Medulla oblongata (tissue), 1 donor: ENCODE results near the gene MEGF10.

Experiments used
- DNase-seq: peaks from one replicate; pipeline ENCODE4 v3.0.0-alpha.2; 2015; ENCODE audit errors: extremely low spot score

Gene MEGF10

GRCh38 chr5:127326431-127326830 is 35.8 kb downstream of the MEGF10 start:
- DNase-seq = no peak

GRCh38 chr5:127326976-127327755 is 36.6 kb downstream of the MEGF10 start:
- DNase-seq = no peak

GRCh38 chr5:127330116-127330515 is 39.5 kb downstream of the MEGF10 start:
- DNase-seq = no peak

GRCh38 chr5:127331890-127332649 is 41.5 kb downstream of the MEGF10 start:
- DNase-seq = no peak

GRCh38 chr5:127333483-127333882 is 42.9 kb downstream of the MEGF10 start:
- no peak for DNase-seq

- no peak for DNase-seq
Measured at GRCh38 chr5:127335381-127335780, 44.8 kb downstream of the MEGF10 start.

- DNase-seq = peak; percentile 70
Measured at GRCh38 chr5:127337876-127338275, 47.3 kb downstream of the MEGF10 start.

- no peak for DNase-seq
Measured at GRCh38 chr5:127338501-127338900, 47.9 kb downstream of the MEGF10 start.

- DNase-seq = no peak
Measured at GRCh38 chr5:127340606-127341005, 50.0 kb downstream of the MEGF10 start.

- DNase-seq = no peak
Measured at GRCh38 chr5:127342364-127342763, 51.8 kb downstream of the MEGF10 start.

- no peak for DNase-seq
Measured at GRCh38 chr5:127343313-127343712, 52.7 kb downstream of the MEGF10 start.

GRCh38 chr5:127343866-127344265 is 53.3 kb downstream of the MEGF10 start:
- no peak for DNase-seq

- DNase-seq = no peak
Measured at GRCh38 chr5:127344931-127345330, 54.3 kb downstream of the MEGF10 start.

- DNase-seq = no peak
Measured at GRCh38 chr5:127351418-127351817, 60.8 kb downstream of the MEGF10 start.

GRCh38 chr5:127352068-127352467 is 61.5 kb downstream of the MEGF10 start:
- no peak for DNase-seq

GRCh38 chr5:127353327-127353726 is 62.7 kb downstream of the MEGF10 start:
- peak; percentile 70 for DNase-seq

- DNase-seq = no peak
Measured at GRCh38 chr5:127353796-127354195, 63.2 kb downstream of the MEGF10 start.

GRCh38 chr5:127355337-127355736 is 64.7 kb downstream of the MEGF10 start:
- no peak for DNase-seq

GRCh38 chr5:127358284-127358683 is 67.7 kb downstream of the MEGF10 start:
- DNase-seq = no peak

GRCh38 chr5:127358740-127359139 is 68.1 kb downstream of the MEGF10 start:
- no peak for DNase-seq

- no peak for DNase-seq
Measured at GRCh38 chr5:127359502-127359901, 68.9 kb downstream of the MEGF10 start.

- DNase-seq = no peak
Measured at GRCh38 chr5:127363403-127363802, 72.8 kb downstream of the MEGF10 start.

- DNase-seq = no peak
Measured at GRCh38 chr5:127367029-127367428, 76.4 kb downstream of the MEGF10 start.
